Panc1 (cell line): ENCODE results near the gene FAM222B.
"Not testable (repeated sequence)": the region's sequence is repeated elsewhere in the genome, so short reads cannot be mapped to it uniquely, and the experiment has no call there.

Experiments used
- CTCF ChIP-seq: fragments of 450-650 bp; IDR thresholded peaks from 2 replicates; pipeline ENCODE4 v1.5.1; 2017; ENCODE audit warnings: mild to moderate bottlenecking
- POLR2AphosphoS5 ChIP-seq: IDR thresholded peaks from 2 replicates; pipeline ENCODE4 v1.6.1; 2012; ENCODE audit warnings: mild to moderate bottlenecking, low read depth, low read length, moderate library complexity
- SIN3A ChIP-seq: IDR thresholded peaks from 2 replicates; pipeline ENCODE4 v1.6.1; 2012; ENCODE audit warnings: low read depth, mild to moderate bottlenecking, low read length, moderate library complexity, borderline replicate concordance; ENCODE audit not compliant: insufficient read depth
- TCF7L2 ChIP-seq: IDR thresholded peaks from 2 replicates; pipeline ENCODE4 v1.6.1; 2011; ENCODE audit warnings: mild to moderate bottlenecking, low read depth, low read length, inconsistent platforms
- TF ChIP-seq, protein P1 (sequence below), 2 experiments: IDR thresholded peaks; 2 replicates each; pipeline ENCODE4 v1.6.1; 2011 to 2012; ENCODE audit warnings: low read depth in 2 of 2, control low read depth in 1 of 2, low read length in 1 of 2, mild to moderate bottlenecking in 1 of 2, moderate library complexity in 1 of 2; ENCODE audit not compliant: insufficient read depth in 1 of 2

- not testable (repeated sequence) for TF ChIP-seq CTCF, SIN3A, POLR2AphosphoS5, TCF7L2
- TF ChIP-seq, protein P1, sequence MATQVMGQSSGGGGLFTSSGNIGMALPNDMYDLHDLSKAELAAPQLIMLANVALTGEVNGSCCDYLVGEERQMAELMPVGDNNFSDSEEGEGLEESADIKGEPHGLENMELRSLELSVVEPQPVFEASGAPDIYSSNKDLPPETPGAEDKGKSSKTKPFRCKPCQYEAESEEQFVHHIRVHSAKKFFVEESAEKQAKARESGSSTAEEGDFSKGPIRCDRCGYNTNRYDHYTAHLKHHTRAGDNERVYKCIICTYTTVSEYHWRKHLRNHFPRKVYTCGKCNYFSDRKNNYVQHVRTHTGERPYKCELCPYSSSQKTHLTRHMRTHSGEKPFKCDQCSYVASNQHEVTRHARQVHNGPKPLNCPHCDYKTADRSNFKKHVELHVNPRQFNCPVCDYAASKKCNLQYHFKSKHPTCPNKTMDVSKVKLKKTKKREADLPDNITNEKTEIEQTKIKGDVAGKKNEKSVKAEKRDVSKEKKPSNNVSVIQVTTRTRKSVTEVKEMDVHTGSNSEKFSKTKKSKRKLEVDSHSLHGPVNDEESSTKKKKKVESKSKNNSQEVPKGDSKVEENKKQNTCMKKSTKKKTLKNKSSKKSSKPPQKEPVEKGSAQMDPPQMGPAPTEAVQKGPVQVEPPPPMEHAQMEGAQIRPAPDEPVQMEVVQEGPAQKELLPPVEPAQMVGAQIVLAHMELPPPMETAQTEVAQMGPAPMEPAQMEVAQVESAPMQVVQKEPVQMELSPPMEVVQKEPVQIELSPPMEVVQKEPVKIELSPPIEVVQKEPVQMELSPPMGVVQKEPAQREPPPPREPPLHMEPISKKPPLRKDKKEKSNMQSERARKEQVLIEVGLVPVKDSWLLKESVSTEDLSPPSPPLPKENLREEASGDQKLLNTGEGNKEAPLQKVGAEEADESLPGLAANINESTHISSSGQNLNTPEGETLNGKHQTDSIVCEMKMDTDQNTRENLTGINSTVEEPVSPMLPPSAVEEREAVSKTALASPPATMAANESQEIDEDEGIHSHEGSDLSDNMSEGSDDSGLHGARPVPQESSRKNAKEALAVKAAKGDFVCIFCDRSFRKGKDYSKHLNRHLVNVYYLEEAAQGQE (IDR thresholded peaks at IDR 0.05; ENCODE audit: insufficient read depth in 1 of 2, low read depth in 2 of 2, low read length in 1 of 2): not testable (repeated sequence)
Measured at GRCh38 chr17:28846699-28847098, 4.1 kb upstream of the FAM222B start.
